T-helper 1 cell (primary cell): ENCODE measurements around the gene NUBP1.
"Not testable (repeated sequence)": the region's sequence is repeated elsewhere in the genome, so short reads cannot be mapped to it uniquely, and the experiment has no call there.

ENCODE experiments used
- DNase-seq, 5 donors: peaks; one replicate each; pipeline ENCODE4 v3.0.0-alpha.2; 2012 to 2020
- total RNA-seq, 4 donors: gene quantifications; one replicate each; lab custom pipeline; 2026; lab: John Stamatoyannopoulos, UW

NUBP1 gene
- total RNA-seq: 11.1 to 20.3 (median 15.7) reads per million in 4 donors

- DNase-seq: peak; percentile 96 to 99 (median 98)
Measured at GRCh38 chr16:10743610-10744369, at the start of gene NUBP1. Gene NUBP1, plus strand, starts transcription at chr16:10743842. Its CDS starts 22 bp downstream, at chr16:10743864.

DNA sequence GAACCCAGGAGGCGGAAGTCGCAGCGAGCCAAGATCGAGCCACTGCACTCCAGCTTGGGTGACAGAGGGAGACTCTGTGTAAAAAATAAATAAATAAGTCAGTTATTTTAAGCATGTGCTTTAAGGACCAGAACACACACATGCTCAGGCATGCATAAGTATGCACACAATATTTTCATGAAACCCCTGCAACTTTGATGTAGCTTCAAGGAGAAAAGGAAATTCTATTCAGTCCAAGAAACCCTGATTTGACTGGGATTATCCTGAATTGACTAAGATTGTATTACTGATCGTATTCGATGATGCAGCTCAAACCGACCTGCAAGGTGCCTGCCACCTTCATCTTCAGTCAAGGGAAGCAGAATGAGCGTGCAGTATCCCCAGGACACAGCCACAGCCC lies 49.8 kb upstream of the NUBP1 start:
- DNase-seq: no peak

GRCh38 chr16:10694306-10694705 lies 49.3 kb upstream of the NUBP1 start:
- no peak for DNase-seq

- no peak for DNase-seq
Measured at GRCh38 chr16:10694830-10695229, 48.8 kb upstream of the NUBP1 start, which contains the start of gene TEKT5. Gene TEKT5, minus strand, starts transcription at chr16:10694930. Its CDS starts 57 bp downstream, at chr16:10694873.

GRCh38 chr16:10699756-10700155 lies 43.9 kb upstream of the NUBP1 start:
- no peak for DNase-seq

- no peak for DNase-seq
Measured at GRCh38 chr16:10708969-10709368, 34.7 kb upstream of the NUBP1 start.

DNA sequence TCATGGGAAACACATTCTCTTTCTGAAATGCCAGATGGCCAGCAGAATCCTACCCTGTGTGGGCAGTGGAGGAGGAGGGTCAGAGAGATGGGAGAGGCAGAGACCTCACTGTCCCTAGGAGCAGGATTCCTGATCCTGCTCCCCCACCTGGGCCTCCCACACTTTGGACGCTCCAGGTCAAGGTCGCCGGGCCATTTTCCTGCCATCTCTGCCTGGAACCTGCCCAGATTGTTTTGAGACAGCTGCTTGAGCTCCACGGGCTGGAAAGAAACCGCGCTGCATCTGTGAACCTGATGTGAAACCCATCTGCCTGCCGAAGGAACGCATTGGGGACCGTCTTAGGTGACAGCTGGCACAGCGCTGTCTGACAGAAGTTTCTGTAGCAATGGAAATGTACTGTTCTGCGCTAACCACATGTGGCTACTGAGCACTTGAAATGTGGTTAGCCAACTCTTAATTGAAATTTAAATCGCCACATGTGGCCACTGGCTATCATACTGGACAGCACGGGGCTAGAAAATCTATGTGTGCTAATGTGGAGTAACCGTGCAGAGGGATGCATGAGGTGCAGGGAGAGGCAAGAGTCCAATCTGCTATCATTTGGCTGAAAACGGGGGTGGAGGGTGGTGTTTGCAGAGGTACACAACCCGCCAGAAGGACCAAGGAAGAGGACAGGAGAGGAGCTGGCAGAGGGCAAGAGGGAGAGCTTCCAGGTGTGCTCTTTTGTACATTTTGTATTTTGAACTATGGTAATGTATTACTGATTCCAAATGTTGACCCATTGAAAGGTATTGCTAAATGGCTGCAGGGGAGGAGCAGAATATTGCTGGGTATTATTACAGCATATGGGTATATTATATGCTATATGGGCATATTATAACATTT lies 15.4 kb upstream of the NUBP1 start:
- no peak for DNase-seq

- DNase-seq: no peak
Measured at GRCh38 chr16:10729104-10730048, 14.3 kb upstream of the NUBP1 start.

GRCh38 chr16:10731790-10732189 lies 11.9 kb upstream of the NUBP1 start:
- DNase-seq: no peak

- DNase-seq: peak; percentile 20 to 75 (median 53)
Measured at GRCh38 chr16:10737068-10737625, 6.5 kb upstream of the NUBP1 start.

DNA sequence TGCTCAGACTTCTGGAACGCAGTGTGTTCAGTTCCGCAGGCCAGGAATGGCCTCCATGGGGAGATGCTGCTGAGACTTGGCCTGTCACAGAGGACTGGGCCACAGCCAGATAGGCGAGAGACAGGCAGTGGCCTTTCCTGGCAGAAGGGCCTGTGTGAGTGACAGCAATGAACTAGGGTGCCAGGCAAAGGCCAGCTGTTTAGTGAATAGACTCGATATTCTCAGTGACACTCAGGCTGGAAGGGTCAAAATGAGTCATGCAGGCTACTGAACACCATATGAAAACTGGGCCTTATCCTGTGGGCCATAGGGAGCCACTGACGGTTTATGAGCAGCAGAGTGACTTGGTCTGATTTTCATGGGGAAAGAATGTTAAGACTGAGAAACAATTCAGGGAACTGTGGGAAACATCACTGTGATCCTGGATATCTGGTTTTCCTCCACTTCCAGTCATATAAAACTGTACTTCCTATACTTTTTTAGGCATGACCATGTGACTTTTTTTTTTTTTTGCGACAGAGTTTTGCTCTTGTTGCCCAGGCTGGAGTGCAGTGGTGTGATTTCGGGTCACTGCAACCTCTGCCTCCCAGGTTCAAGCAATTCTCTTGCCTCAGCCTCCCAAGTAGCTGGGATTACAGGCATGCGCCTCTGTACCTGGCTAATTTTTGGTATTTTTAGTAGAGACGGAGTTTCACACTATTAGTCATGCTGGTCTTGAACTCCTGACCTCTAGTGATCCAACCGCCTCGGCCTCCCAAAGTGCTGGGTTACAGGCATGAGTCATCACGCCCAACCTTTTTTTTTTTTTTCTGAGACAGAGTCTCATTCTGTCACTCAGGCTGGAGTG lies 5.2 kb upstream of the NUBP1 start:
- peak in 1 of 5 donors; percentile 83 for DNase-seq

- no peak for DNase-seq
Measured at GRCh38 chr16:10740000-10740844, 3.4 kb upstream of the NUBP1 start.

DNA sequence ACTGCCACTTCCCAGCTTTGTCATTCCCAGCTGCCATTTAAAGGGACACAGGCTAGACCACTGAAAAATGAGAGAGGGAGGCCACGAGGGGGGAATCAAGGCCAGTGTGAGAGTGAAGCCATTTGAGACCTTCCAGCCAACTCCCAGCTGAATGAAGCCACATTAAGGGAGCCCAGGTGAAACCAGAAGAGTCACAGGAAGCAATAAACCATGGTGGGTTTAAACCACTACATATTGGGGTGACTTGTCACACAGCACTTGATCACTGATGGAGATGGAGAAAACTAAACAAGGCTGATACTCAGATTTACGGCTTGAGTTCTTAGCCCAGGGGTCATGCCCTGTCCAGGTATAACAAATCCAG lies 2.8 kb upstream of the NUBP1 start:
- no peak for DNase-seq

- not testable (repeated sequence) for DNase-seq
Measured at GRCh38 chr16:10741249-10741648, 2.4 kb upstream of the NUBP1 start.

DNA sequence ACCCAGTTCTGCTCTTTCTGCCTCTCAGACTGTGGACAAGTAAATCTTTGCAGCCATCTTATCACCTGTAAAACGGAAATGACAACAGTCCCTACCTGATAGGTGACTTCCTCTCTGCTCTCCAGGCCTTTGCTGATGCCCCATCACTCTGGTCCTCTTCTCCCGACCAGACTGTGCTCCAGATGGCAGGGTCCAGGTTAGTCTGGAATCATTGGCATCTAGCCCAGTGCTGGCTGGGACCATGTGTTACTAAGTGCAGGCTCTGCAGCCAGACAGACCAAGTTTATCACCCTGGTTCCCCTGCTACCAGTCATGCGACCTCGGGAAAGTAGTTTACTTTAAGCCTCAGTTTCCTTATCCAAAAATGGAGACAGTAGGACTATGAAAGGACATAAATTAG lies 1.8 kb upstream of the NUBP1 start:
- no peak for DNase-seq

- DNase-seq: no peak
Measured at GRCh38 chr16:10743227-10743609, 424 bp upstream of the NUBP1 start.

DNA sequence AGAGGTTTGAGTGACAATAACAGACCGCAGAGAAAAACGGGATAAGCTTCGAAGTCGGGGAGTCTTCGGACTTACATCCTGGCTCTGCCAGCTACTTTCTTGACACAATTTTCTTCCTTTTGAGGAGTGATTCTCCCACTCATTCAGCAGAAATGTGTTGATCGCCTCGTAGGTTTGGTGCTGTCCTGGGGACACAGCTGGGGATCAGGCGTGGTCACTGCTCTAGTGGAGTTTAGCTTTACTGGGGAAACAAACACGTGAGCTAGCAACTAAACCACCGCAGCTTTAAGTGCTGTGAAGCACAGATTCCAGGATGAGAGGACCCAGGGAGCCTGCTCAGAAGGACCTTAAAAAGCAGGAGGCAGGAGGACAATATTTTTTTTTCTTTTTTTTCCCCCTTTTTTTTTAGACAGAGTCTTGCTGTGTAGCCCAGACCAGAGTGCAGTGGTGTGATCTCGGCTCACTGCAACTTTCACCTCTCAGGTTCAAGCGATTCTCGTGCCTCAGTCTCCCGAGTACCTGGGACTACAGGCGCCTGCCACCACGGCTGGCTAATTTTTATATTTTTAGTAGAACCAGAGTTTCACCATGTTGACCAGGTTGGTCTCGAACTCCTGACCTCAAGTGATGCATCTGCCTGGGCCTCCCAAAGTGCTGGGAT lies 858 bp downstream of the NUBP1 start:
- no peak for DNase-seq

DNA sequence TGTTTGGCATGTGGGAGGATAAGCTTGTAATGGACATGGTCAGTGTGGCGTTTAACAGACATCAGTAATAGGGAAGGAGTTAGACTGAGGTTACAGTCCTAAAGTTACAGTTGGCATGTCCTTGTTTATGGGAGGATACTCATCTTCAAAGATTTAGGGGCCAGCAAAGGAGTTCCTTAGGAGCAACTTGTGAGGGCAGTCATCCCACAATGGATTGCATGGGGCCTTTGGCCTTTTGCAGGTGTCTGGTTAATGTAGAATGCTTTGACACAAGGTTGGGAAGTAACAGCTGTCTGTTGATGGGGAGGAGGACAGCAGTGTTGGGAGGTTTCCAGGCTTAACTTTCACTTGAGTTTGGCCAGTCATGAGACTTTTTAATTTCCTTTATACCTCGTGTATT lies 2.2 kb downstream of the NUBP1 start:
- no peak for DNase-seq

GRCh38 chr16:10750793-10751192 lies 7.2 kb downstream of the NUBP1 start:
- no peak for DNase-seq

DNA sequence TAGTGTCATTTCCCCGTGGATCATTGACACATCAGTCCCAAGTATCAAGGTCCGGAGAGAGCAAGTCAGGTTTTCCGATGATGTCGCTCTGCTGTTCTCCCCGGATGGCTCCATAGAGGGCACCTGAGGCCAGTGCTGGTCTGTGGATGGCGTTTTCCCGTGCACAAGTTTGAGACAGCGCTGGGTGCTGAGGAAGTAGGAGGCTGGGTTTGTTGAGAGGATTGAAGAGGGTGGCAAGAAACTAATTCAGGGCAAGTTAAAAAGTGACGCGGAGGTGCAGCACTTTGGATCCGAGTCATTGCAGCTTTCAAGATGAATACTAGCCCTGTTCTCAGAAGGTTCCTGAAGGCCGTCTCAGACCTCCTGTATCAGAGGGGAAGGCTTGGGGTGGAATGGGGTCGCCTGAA lies 7.7 kb downstream of the NUBP1 start:
- peak in 1 of 5 donors; percentile 43 for DNase-seq
